Mucosa of rectum (tissue), 2 donors: ENCODE data around the gene OLFML2A.

ENCODE experiments used
- H3K27ac ChIP-seq, 2 donors: one replicate each; pipeline ENCODE4 v1.7.0; 2013; ENCODE audit warnings: inconsistent platforms in 2 of 2, low read depth in 2 of 2, low read length in 2 of 2
- H3K27me3 ChIP-seq, 2 donors: one replicate each; pipeline ENCODE4 v1.7.0; 2013; ENCODE audit warnings: low read length in 2 of 2; ENCODE audit not compliant: control insufficient read depth in 2 of 2, insufficient read depth in 2 of 2
- H3K36me3 ChIP-seq, 2 donors: one replicate each; pipeline ENCODE4 v1.7.0; 2013; ENCODE audit warnings: low read length in 2 of 2; ENCODE audit not compliant: control insufficient read depth in 2 of 2, insufficient read depth in 2 of 2
- H3K4me1 ChIP-seq, 2 donors: one replicate each; pipeline ENCODE4 v1.7.0; 2013; ENCODE audit warnings: low read length in 2 of 2, mild to moderate bottlenecking in 1 of 2; ENCODE audit not compliant: control insufficient read depth in 2 of 2, insufficient read depth in 2 of 2
- H3K4me3 ChIP-seq, 2 donors: one replicate each; pipeline ENCODE4 v1.7.0; 2013; ENCODE audit warnings: low read length in 2 of 2
- H3K9ac ChIP-seq, 2 donors: one replicate each; pipeline ENCODE4 v1.7.0; 2013; ENCODE audit warnings: low read length in 2 of 2, low read depth in 1 of 2, mild to moderate bottlenecking in 1 of 2
- H3K9me3 ChIP-seq, 2 donors: one replicate each; pipeline ENCODE4 v1.7.0; 2013; ENCODE audit warnings: low read length in 2 of 2; ENCODE audit not compliant: control insufficient read depth in 2 of 2
- donor health status: healthy.
- donor health status: Normal muscosa, but diverticular disease.

Gene OLFML2A

GRCh38 chr9:124783830-124784229 lies 6.9 kb downstream of the OLFML2A start:
- H3K9ac ChIP-seq, result no peak overlapping the region
- no peaks in the 10 kb centered on the region for H3K27me3 ChIP-seq
- no peaks in the 10 kb centered on the region for H3K9me3 ChIP-seq
- H3K4me3 ChIP-seq, result no peak overlapping the region
- no peak overlapping the region for H3K27ac ChIP-seq
- no peaks in the 10 kb centered on the region for H3K36me3 ChIP-seq
- H3K4me1 ChIP-seq, result peaks cover 0 to 4% of the 10 kb centered on the region in 2 donors

- no peak overlapping the region for H3K27ac ChIP-seq
Observed at GRCh38 chr9:124784509-124784908, 7.6 kb downstream of the OLFML2A start.

GRCh38 chr9:124786881-124787573 lies 10.1 kb downstream of the OLFML2A start:
- H3K36me3 ChIP-seq, result no peaks in the 10 kb centered on the region
- no peaks in the 10 kb centered on the region for H3K4me1 ChIP-seq
- H3K9me3 ChIP-seq, result no peaks in the 10 kb centered on the region
- H3K4me3 ChIP-seq, result no peak overlapping the region
- H3K27me3 ChIP-seq, result no peaks in the 10 kb centered on the region
- no peak overlapping the region for H3K27ac ChIP-seq
- no peak overlapping the region for H3K9ac ChIP-seq

More at GRCh38 chr9:124784509-124784908, 7.6 kb downstream of the OLFML2A start:
- Histone ChIP-seq H3K9me3 (no peaks in the 10 kb centered on the region), H3K27me3 (no peaks in the 10 kb centered on the region), H3K4me1 (no peaks in the 10 kb centered on the region), H3K9ac (no peak overlapping the region), H3K4me3 (no peak overlapping the region), H3K36me3 (no peaks in the 10 kb centered on the region)

GRCh38 chr9:124788542-124789217 lies 11.7 kb downstream of the OLFML2A start:
- no peak overlapping the region for H3K27ac ChIP-seq
- no peaks in the 10 kb centered on the region for H3K9me3 ChIP-seq
- H3K36me3 ChIP-seq, result no peaks in the 10 kb centered on the region
- no peaks in the 10 kb centered on the region for H3K4me1 ChIP-seq
- H3K9ac ChIP-seq, result no peak overlapping the region
- no peak overlapping the region for H3K4me3 ChIP-seq
- H3K27me3 ChIP-seq, result no peaks in the 10 kb centered on the region

- H3K4me1 ChIP-seq, result no peaks in the 10 kb centered on the region
- H3K9me3 ChIP-seq, result no peaks in the 10 kb centered on the region
- no peak overlapping the region for H3K27ac ChIP-seq
- no peak overlapping the region for H3K9ac ChIP-seq
- no peaks in the 10 kb centered on the region for H3K36me3 ChIP-seq
- H3K4me3 ChIP-seq, result no peak overlapping the region
- H3K27me3 ChIP-seq, result no peaks in the 10 kb centered on the region
Observed at GRCh38 chr9:124789531-124789930, 12.6 kb downstream of the OLFML2A start.

- no peak overlapping the region for H3K9ac ChIP-seq
- peaks cover 0 to 2% of the 10 kb centered on the region in 2 donors for H3K4me1 ChIP-seq
- H3K36me3 ChIP-seq, result no peaks in the 10 kb centered on the region
- H3K9me3 ChIP-seq, result no peaks in the 10 kb centered on the region
- no peak overlapping the region for H3K4me3 ChIP-seq
- H3K27ac ChIP-seq, result no peak overlapping the region
- H3K27me3 ChIP-seq, result no peaks in the 10 kb centered on the region
Observed at GRCh38 chr9:124790301-124790700, 13.4 kb downstream of the OLFML2A start.

- H3K4me1 ChIP-seq, result peaks cover 0 to 2% of the 10 kb centered on the region in 2 donors
- H3K36me3 ChIP-seq, result no peaks in the 10 kb centered on the region
- no peaks in the 10 kb centered on the region for H3K27me3 ChIP-seq
- no peak overlapping the region for H3K9ac ChIP-seq
- no peaks in the 10 kb centered on the region for H3K9me3 ChIP-seq
- H3K4me3 ChIP-seq, result no peak overlapping the region
- no peak overlapping the region for H3K27ac ChIP-seq
Observed at GRCh38 chr9:124790801-124791505, 14.0 kb downstream of the OLFML2A start.

GRCh38 chr9:124792257-124793014 lies 15.5 kb downstream of the OLFML2A start:
- H3K36me3 ChIP-seq, result no peaks in the 10 kb centered on the region
- peaks cover 0 to 2% of the 10 kb centered on the region in 2 donors for H3K4me1 ChIP-seq
- H3K27me3 ChIP-seq, result no peaks in the 10 kb centered on the region
- H3K27ac ChIP-seq, result no peak overlapping the region
- H3K9ac ChIP-seq, result no peak overlapping the region
- H3K4me3 ChIP-seq, result no peak overlapping the region
- H3K9me3 ChIP-seq, result no peaks in the 10 kb centered on the region

- H3K9me3 ChIP-seq, result no peaks in the 10 kb centered on the region
- no peak overlapping the region for H3K4me3 ChIP-seq
- no peaks in the 10 kb centered on the region for H3K36me3 ChIP-seq
- peaks cover 0 to 2% of the 10 kb centered on the region in 2 donors for H3K4me1 ChIP-seq
- H3K27me3 ChIP-seq, result no peaks in the 10 kb centered on the region
- no peak overlapping the region for H3K9ac ChIP-seq
- no peak overlapping the region for H3K27ac ChIP-seq
Observed at GRCh38 chr9:124793015-124793541, 16.1 kb downstream of the OLFML2A start.
